Transverse colon (tissue), 4 donors: Measurements from ENCODE around the gene MACROH2A2.

Experiments
- EP300 ChIP-seq: sonication (generic); formaldehyde crosslinking; IDR thresholded peaks from one replicate; pipeline ENCODE4 v1.6.1; 2017; ENCODE audit warnings: antibody characterized with exemption, low read depth
- POLR2A ChIP-seq: fragments of 450-650 bp; IDR thresholded peaks from one replicate; pipeline ENCODE4 v1.6.1; 2016; ENCODE audit warnings: antibody characterized with exemption, mild to moderate bottlenecking, moderate library complexity
- POLR2AphosphoS5 ChIP-seq, 3 donors: sonication (generic); formaldehyde crosslinking; IDR thresholded peaks; one replicate each; pipeline ENCODE4 v1.6.1; 2016; ENCODE audit warnings: antibody characterized with exemption in 3 of 3
- TF ChIP-seq, protein P1 (sequence below), 5 experiments: fragments of 200-600 bp in 3 of 5; fragments of 450-650 bp in 2 of 5; sonication (generic) in 3 of 5; IDR thresholded peaks; 1 replicate in 2 of 5; 2 replicates in 3 of 5; pipeline ENCODE4 v1.5.1; 2016 to 2017; ENCODE audit warnings: antibody characterized with exemption in 5 of 5, inconsistent platforms in 3 of 5, mild to moderate bottlenecking in 2 of 5, moderate library complexity in 1 of 5

DNA sequence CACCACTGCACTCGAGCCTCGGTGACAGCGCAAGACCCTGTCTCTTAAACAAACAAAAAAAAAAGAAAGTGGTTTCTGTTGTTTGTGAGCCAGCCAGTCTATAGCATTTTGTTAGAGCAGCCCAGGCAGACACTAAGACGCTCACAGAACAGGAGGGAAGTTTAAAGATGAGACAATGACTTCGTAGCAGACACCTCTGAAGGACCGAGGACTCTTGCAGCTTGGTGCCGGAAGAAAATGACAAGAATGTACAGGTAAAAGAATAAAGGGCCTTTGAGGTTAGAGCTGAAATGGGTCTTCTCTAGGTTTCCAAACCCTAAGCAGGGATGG lies 39.7 kb downstream of the MACROH2A2 start:
- no peak for TF ChIP-seq POLR2AphosphoS5 (IDR thresholded peaks at IDR 0.05)
- TF ChIP-seq, protein P1, sequence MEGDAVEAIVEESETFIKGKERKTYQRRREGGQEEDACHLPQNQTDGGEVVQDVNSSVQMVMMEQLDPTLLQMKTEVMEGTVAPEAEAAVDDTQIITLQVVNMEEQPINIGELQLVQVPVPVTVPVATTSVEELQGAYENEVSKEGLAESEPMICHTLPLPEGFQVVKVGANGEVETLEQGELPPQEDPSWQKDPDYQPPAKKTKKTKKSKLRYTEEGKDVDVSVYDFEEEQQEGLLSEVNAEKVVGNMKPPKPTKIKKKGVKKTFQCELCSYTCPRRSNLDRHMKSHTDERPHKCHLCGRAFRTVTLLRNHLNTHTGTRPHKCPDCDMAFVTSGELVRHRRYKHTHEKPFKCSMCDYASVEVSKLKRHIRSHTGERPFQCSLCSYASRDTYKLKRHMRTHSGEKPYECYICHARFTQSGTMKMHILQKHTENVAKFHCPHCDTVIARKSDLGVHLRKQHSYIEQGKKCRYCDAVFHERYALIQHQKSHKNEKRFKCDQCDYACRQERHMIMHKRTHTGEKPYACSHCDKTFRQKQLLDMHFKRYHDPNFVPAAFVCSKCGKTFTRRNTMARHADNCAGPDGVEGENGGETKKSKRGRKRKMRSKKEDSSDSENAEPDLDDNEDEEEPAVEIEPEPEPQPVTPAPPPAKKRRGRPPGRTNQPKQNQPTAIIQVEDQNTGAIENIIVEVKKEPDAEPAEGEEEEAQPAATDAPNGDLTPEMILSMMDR (IDR thresholded peaks at IDR 0.05): no peak
- no peak for TF ChIP-seq POLR2A
- no peak for TF ChIP-seq EP300
